B cell (primary cell): ENCODE results near the gene TNRC6B. TPM values are rescaled to one million over a fixed set of nuclear protein-coding genes. Genes with fewer than 3 reads are reported as not detected.

ENCODE experiments used
- ATAC-seq: fragments of 200-7000 bp; cut with Tn5 transposase; one replicate; pipeline ENCODE4 v1.10.0; 2021; ENCODE audit warnings: low read depth, mild to moderate bottlenecking, moderate number of reproducible peaks, moderate library complexity
- CTCF ChIA-PET: fragments of 350-600 bp; sonication (Branson Sonifier 250); formaldehyde crosslinking; loops from one replicate; lab custom pipeline; 2021; ENCODE audit warnings: antibody characterized with exemption, inconsistent platforms; lab: Charles Lee
- POLR2A ChIA-PET: fragments of 350-600 bp; sonication (Branson Sonifier 250); formaldehyde crosslinking; loops from one replicate; lab custom pipeline; 2021; ENCODE audit warnings: antibody characterized with exemption; lab: Charles Lee
- DNase-seq: peaks from one replicate; pipeline ENCODE4 v3.0.0; 2013
- H2AFZ ChIP-seq: 2 replicates; pipeline ENCODE4 v1.6.1; 2012; ENCODE audit warnings: mild to moderate bottlenecking, low read depth, low read length; ENCODE audit not compliant: insufficient read depth, poor library complexity, severe bottlenecking
- H3K27ac ChIP-seq, 2 donors: 1 replicate in 1 of 2; 2 replicates in 1 of 2; pipeline ENCODE4 v1.5.1; 2012 to 2013; ENCODE audit warnings: low read length in 2 of 2, mild to moderate bottlenecking in 2 of 2, moderate library complexity in 1 of 2
- H3K27me3 ChIP-seq, 4 experiments: fragments of 200-600 bp in 1 of 4; sonication (generic) in 1 of 4; replicated peaks in 1 of 4; 1 replicate in 2 of 4; 2 replicates in 2 of 4; pipeline versions ENCODE4 v1.6.1 to v1.7.0; 2013 to 2016; ENCODE audit warnings: low read length in 3 of 4, mild to moderate bottlenecking in 2 of 4, mixed read lengths in 1 of 4, moderate library complexity in 1 of 4; ENCODE audit not compliant: insufficient read depth in 4 of 4, control insufficient read depth in 3 of 4; ENCODE audit errors: control extremely low read depth in 1 of 4
- H3K36me3 ChIP-seq, 2 experiments: replicated peaks in 1 of 2; 1 replicate in 1 of 2; 2 replicates in 1 of 2; pipeline versions ENCODE4 v1.6.1 to v1.7.1; 2013; ENCODE audit warnings: low read length in 1 of 2; ENCODE audit not compliant: insufficient read depth in 2 of 2, control insufficient read depth in 1 of 2; ENCODE audit errors: control extremely low read depth in 1 of 2, extremely low read depth in 1 of 2
- H3K4me1 ChIP-seq, 2 donors: fragments of 200-600 bp in 1 of 2; sonication (generic) in 1 of 2; 1 replicate in 1 of 2; 2 replicates in 1 of 2; pipeline versions ENCODE4 v1.5.1 to v1.6.1; 2013 to 2017; ENCODE audit warnings: low read length in 2 of 2; ENCODE audit not compliant: control insufficient read depth in 2 of 2, insufficient read depth in 2 of 2
- H3K4me2 ChIP-seq: replicated peaks from 2 replicates; pipeline ENCODE3; 2012; ENCODE audit warnings: mild to moderate bottlenecking, low read depth, low read length; ENCODE audit not compliant: poor library complexity, severe bottlenecking
- H3K4me3 ChIP-seq, 5 experiments: fragments of 200-600 bp in 1 of 5; sonication (generic) in 1 of 5; 1 replicate in 3 of 5; 2 replicates in 2 of 5; pipeline versions ENCODE4 v1.5.1 to v1.7.0; 2011 to 2016; ENCODE audit warnings: low read length in 4 of 5, mild to moderate bottlenecking in 4 of 5, low read depth in 2 of 5, control low read depth in 1 of 5, moderate library complexity in 1 of 5; ENCODE audit not compliant: insufficient read depth in 1 of 5; ENCODE audit errors: control extremely low read depth in 1 of 5, extremely low read depth in 1 of 5
- H3K79me2 ChIP-seq: fragments of 200-600 bp; sonication (generic); one replicate; pipeline ENCODE4 v1.6.0; 2016; ENCODE audit warnings: low read length; ENCODE audit not compliant: control insufficient read depth, insufficient read depth
- H3K9ac ChIP-seq: fragments of 200-600 bp; sonication (generic); 2 replicates; pipeline ENCODE4 v1.6.1; 2017; ENCODE audit warnings: mild to moderate bottlenecking, low read length, moderate library complexity
- H3K9me3 ChIP-seq, 3 donors: one replicate each; pipeline versions ENCODE4 v1.6.1 to v1.7.1; 2013; ENCODE audit warnings: low read length in 2 of 3; ENCODE audit not compliant: control insufficient read depth in 2 of 3, insufficient read depth in 1 of 3; ENCODE audit errors: control extremely low read depth in 1 of 3
- H4K20me1 ChIP-seq: 2 replicates; pipeline ENCODE4 v1.6.0; 2012; ENCODE audit warnings: mild to moderate bottlenecking, low read length; ENCODE audit not compliant: insufficient read depth, control insufficient read depth, poor library complexity, severe bottlenecking
- H3K27ac Mint-ChIP-seq: one replicate; pipeline ENCODE4 v1.8.0; 2021; ENCODE audit warnings: mixed read lengths
- H3K27me3 Mint-ChIP-seq: one replicate; pipeline ENCODE4 v1.8.0; 2021; ENCODE audit warnings: mixed read lengths
- H3K4me1 Mint-ChIP-seq: one replicate; pipeline ENCODE4 v1.8.0; 2021; ENCODE audit warnings: mixed read lengths
- H3K4me3 Mint-ChIP-seq: one replicate; pipeline ENCODE4 v1.8.0; 2021; ENCODE audit warnings: mixed read lengths
- H3K9me3 Mint-ChIP-seq: one replicate; pipeline ENCODE4 v1.8.0; 2022; ENCODE audit warnings: mixed read lengths; ENCODE audit not compliant: insufficient read depth
- CTCF ChIP-seq: fragments of 200-600 bp; IDR thresholded peaks from one replicate; pipeline ENCODE4 v1.8.0; 2022; ENCODE audit warnings: antibody characterized with exemption, mild to moderate bottlenecking
- EZH2 ChIP-seq: IDR thresholded peaks from 2 replicates; pipeline ENCODE4 v1.6.1; 2012; ENCODE audit warnings: borderline replicate concordance, low read depth, mild to moderate bottlenecking, moderate library complexity, low read length; ENCODE audit not compliant: insufficient read depth, poor library complexity, severe bottlenecking
- intact Hi-C: fragments of 100-400 bp; cut with micrococcal nuclease; formaldehyde crosslinking; loops from one replicate; pipeline ENCODE4 v1.10.0; 2022
- polyA plus RNA-seq: library from polyadenylated mRNA; depleted of rRNA; stranded (reverse); fragments of >200 nt; gene quantifications from 2 replicates; pipeline ENCODE4 v1.2.3, GENCODE V29; 2012
- total RNA-seq, 2 donors: library from RNA; stranded (reverse); fragments of 120-200 nt in 1 of 2; gene quantifications; 1 replicate in 1 of 2; 2 replicates in 1 of 2; pipeline versions ENCODE4 v1.2.3 to v1.2.4, GENCODE V29; 2013 to 2022

TNRC6B gene
- total and polyA plus RNA-seq, 2 donors (not counting 1 experiment from before 2014, with no cell fraction given), result 28.8 to 210 TPM

- peaks cover 27 to 84% of the 10 kb centered on the region in 2 experiments for H3K36me3 ChIP-seq
- Mint-ChIP-seq H3K27ac (no peak overlapping the region), H3K4me1 (no peaks in the 10 kb centered on the region), H3K4me3 (no peak overlapping the region), H3K27me3 (no peaks in the 10 kb centered on the region), H3K9me3 (no peaks in the 10 kb centered on the region)
- H4K20me1 ChIP-seq, result peaks cover 8% of the 10 kb centered on the region
- ChIA-PET CTCF (no interaction called here), POLR2A (no interaction called here)
- no peaks in the 10 kb centered on the region for H3K27me3 ChIP-seq
- H3K4me2 ChIP-seq, result no peak overlapping the region
- no peaks in the 10 kb centered on the region for H3K79me2 ChIP-seq
- ATAC-seq, result no peak
- TF ChIP-seq CTCF, result no peak
- TF ChIP-seq EZH2, result no peak
- H3K9me3 ChIP-seq, result no peaks in the 10 kb centered on the region
- H3K4me3 ChIP-seq, result no peak overlapping the region
- intact Hi-C loops, result no loop called here
- no peaks in the 10 kb centered on the region for H3K4me1 ChIP-seq
- no peak for DNase-seq
- no peak overlapping the region for H2AFZ ChIP-seq
- H3K27ac ChIP-seq, result no peak overlapping the region
- no peak overlapping the region for H3K9ac ChIP-seq
Measured at GRCh38 chr22:40314041-40314440, 136.3 kb downstream of the TNRC6B start.

- no peak for TF ChIP-seq EZH2
- no peak for TF ChIP-seq CTCF
- intact Hi-C loops, result no loop called here
- Mint-ChIP-seq H3K4me1 (peaks cover 8% of the 10 kb centered on the region), H3K9me3 (no peaks in the 10 kb centered on the region), H3K27me3 (no peaks in the 10 kb centered on the region), H3K27ac (no peak overlapping the region), H3K4me3 (no peak overlapping the region)
- POLR2A ChIA-PET, result no interaction called here
- Histone ChIP-seq H3K36me3 (peaks cover 8 to 72% of the 10 kb centered on the region in 2 experiments), H3K9ac (no peak overlapping the region), H2AFZ (no peak overlapping the region), H4K20me1 (no peaks in the 10 kb centered on the region), H3K4me1 (no peaks in the 10 kb centered on the region), H3K4me3 (no peak overlapping the region), H3K9me3 (no peaks in the 10 kb centered on the region), H3K79me2 (no peaks in the 10 kb centered on the region), H3K27me3 (no peaks in the 10 kb centered on the region), H3K27ac (no peak overlapping the region), H3K4me2 (no peak overlapping the region)
- CTCF ChIA-PET, result no interaction called here
- ATAC-seq (no peak), DNase-seq (no peak)
Measured at GRCh38 chr22:40320687-40321086, 143.0 kb downstream of the TNRC6B start.
